H1 (cell line): Measurements from ENCODE around the gene CHD5. TPM values are rescaled to one million over a fixed set of nuclear protein-coding genes. Genes with fewer than 3 reads are reported as not detected.

Experiments used
- CTCF ChIA-PET: fragments of 300-600 bp; sonication (Branson Sonifier 250); formaldehyde crosslinking; loops from one replicate; lab custom pipeline; 2021; ENCODE audit not compliant: partially characterized antibody; lab: Charles Lee
- POLR2A ChIA-PET: fragments of 300-600 bp; sonication (Branson Sonifier 250); formaldehyde crosslinking; loops from one replicate; lab custom pipeline; 2021; ENCODE audit warnings: inconsistent platforms; ENCODE audit not compliant: partially characterized antibody; lab: Charles Lee
- DNase-seq, 2 experiments: peaks; one replicate each; pipeline versions ENCODE4 v3.0.0 to v3.0.0-alpha.2; 2010 to 2022; ENCODE audit warnings: low spot score in 2 of 2, low read depth in 1 of 2, mixed read lengths in 1 of 2
- FAIRE-seq: peaks from 2 replicates; lab custom pipeline; 2011; peaks lifted over from hg19 to GRCh38; lab: Jason Lieb, UNC
- H2AFZ ChIP-seq: 2 replicates; pipeline ENCODE4 v1.8.1; 2012; ENCODE audit warnings: low read length, inconsistent platforms
- H2AK5ac ChIP-seq: 2 replicates; pipeline ENCODE4 v1.6.1; 2013; ENCODE audit warnings: low read depth, low read length
- H2BK120ac ChIP-seq: replicated peaks from 2 replicates; pipeline ENCODE3; 2013; ENCODE audit warnings: low read depth, low read length, inconsistent platforms
- H2BK12ac ChIP-seq: 2 replicates; pipeline ENCODE4 v1.6.1; 2013; ENCODE audit warnings: low read depth, low read length
- H2BK15ac ChIP-seq: 2 replicates; pipeline ENCODE4 v1.6.1; 2013; ENCODE audit warnings: low read length
- H2BK20ac ChIP-seq: 2 replicates; pipeline ENCODE4 v1.6.1; 2013; ENCODE audit warnings: low read length
- H2BK5ac ChIP-seq: 2 replicates; pipeline ENCODE4 v1.6.1; 2013; ENCODE audit warnings: low read depth, low read length
- H3K14ac ChIP-seq: 2 replicates; pipeline ENCODE4 v1.6.1; 2013; ENCODE audit warnings: inconsistent platforms; ENCODE audit not compliant: insufficient read length
- H3K18ac ChIP-seq: 2 replicates; pipeline ENCODE4 v1.6.1; 2013; ENCODE audit warnings: low read length; ENCODE audit errors: extremely low read depth
- H3K23ac ChIP-seq: 2 replicates; pipeline ENCODE4 v1.6.1; 2013; ENCODE audit warnings: inconsistent platforms; ENCODE audit not compliant: insufficient read length
- H3K23me2 ChIP-seq: 2 replicates; pipeline ENCODE4 v1.6.1; 2013; ENCODE audit warnings: low read depth, low read length
- H3K27ac ChIP-seq: 2 replicates; pipeline ENCODE4 v1.6.1; 2011; ENCODE audit warnings: low read depth, low read length, inconsistent platforms
- H3K27me3 ChIP-seq, 4 experiments: replicated peaks in 1 of 4; 1 replicate in 1 of 4; 2 replicates in 3 of 4; pipeline versions ENCODE4 v1.6.1 to v1.8.1; 2011 to 2013; ENCODE audit warnings: low read length in 3 of 4, mild to moderate bottlenecking in 3 of 4, inconsistent platforms in 2 of 4, mixed read lengths in 2 of 4, moderate library complexity in 1 of 4; ENCODE audit not compliant: control insufficient read depth in 3 of 4, insufficient read depth in 3 of 4; ENCODE audit errors: extremely low read depth in 1 of 4
- H3K36me3 ChIP-seq, 4 experiments: 2 replicates each; pipeline versions ENCODE4 v1.6.1 to v1.8.1; 2011 to 2013; ENCODE audit warnings: mild to moderate bottlenecking in 4 of 4, low read length in 3 of 4, moderate library complexity in 2 of 4, control low read depth in 1 of 4, inconsistent platforms in 1 of 4; ENCODE audit not compliant: insufficient read depth in 4 of 4, control insufficient read depth in 2 of 4
- H3K4ac ChIP-seq: replicated peaks from 2 replicates; pipeline ENCODE3; 2013; ENCODE audit warnings: low read length, low read depth, mixed read lengths, inconsistent platforms; ENCODE audit not compliant: insufficient read length
- H3K4me1 ChIP-seq, 4 experiments: replicated peaks in 1 of 4; 1 replicate in 1 of 4; 2 replicates in 3 of 4; pipeline versions ENCODE4 v1.6.1 to v1.8.1; 2011 to 2013; ENCODE audit warnings: low read length in 3 of 4, inconsistent platforms in 2 of 4, mixed read lengths in 1 of 4; ENCODE audit not compliant: insufficient read depth in 4 of 4, control insufficient read depth in 3 of 4
- H3K4me2 ChIP-seq, 2 experiments: 2 replicates each; pipeline versions ENCODE4 v1.6.1 to v1.8.1; 2011 to 2013; ENCODE audit warnings: low read depth in 2 of 2, low read length in 2 of 2, control low read depth in 1 of 2, inconsistent platforms in 1 of 2, mild to moderate bottlenecking in 1 of 2; ENCODE audit not compliant: insufficient read depth in 1 of 2
- H3K4me3 ChIP-seq, 4 experiments: fragments of 200-600, 300-600 bp in 1 of 4; sonication (generic), shearing (Covaris generic), sonication (Bioruptor Twin) in 1 of 4; 2 replicates each; pipeline versions ENCODE4 v1.5.1 to v1.8.1; 2011 to 2016; ENCODE audit warnings: low read length in 4 of 4, low read depth in 3 of 4, control low read depth in 2 of 4, inconsistent platforms in 2 of 4, mild to moderate bottlenecking in 2 of 4, mixed read lengths in 1 of 4, moderate library complexity in 1 of 4; ENCODE audit not compliant: insufficient read depth in 2 of 4; ENCODE audit errors: extremely low read depth in 1 of 4
- H3K56ac ChIP-seq: replicated peaks from 2 replicates; pipeline ENCODE3; 2013; ENCODE audit warnings: low read depth, mild to moderate bottlenecking, mixed read lengths, low read length, inconsistent platforms; ENCODE audit not compliant: insufficient read length
- H3K79me1 ChIP-seq: 2 replicates; pipeline ENCODE4 v1.6.1; 2013; ENCODE audit warnings: low read depth, low read length, control low read depth
- H3K79me2 ChIP-seq, 2 experiments: 2 replicates each; pipeline versions ENCODE4 v1.6.1 to v1.8.1; 2012 to 2013; ENCODE audit warnings: low read length in 2 of 2, mild to moderate bottlenecking in 2 of 2, inconsistent platforms in 1 of 2; ENCODE audit not compliant: insufficient read depth in 2 of 2, control insufficient read depth in 1 of 2
- H3K9ac ChIP-seq, 4 experiments: replicated peaks in 1 of 4; 1 replicate in 1 of 4; 2 replicates in 3 of 4; pipeline versions ENCODE4 v1.6.1 to v1.8.1; 2011 to 2013; ENCODE audit warnings: low read depth in 3 of 4, low read length in 3 of 4, control low read depth in 2 of 4, mild to moderate bottlenecking in 2 of 4, moderate library complexity in 2 of 4, inconsistent platforms in 1 of 4; ENCODE audit errors: extremely low read depth in 1 of 4
- H3K9me3 ChIP-seq, 2 experiments: 2 replicates each; pipeline versions ENCODE4 v1.6.1 to v1.8.1; 2012 to 2013; ENCODE audit warnings: mild to moderate bottlenecking in 2 of 2, moderate library complexity in 2 of 2, control low read depth in 1 of 2, inconsistent platforms in 1 of 2, low read depth in 1 of 2, low read length in 1 of 2, mixed read lengths in 1 of 2; ENCODE audit not compliant: insufficient read depth in 2 of 2
- H4K20me1 ChIP-seq, 2 experiments: replicated peaks in 1 of 2; 2 replicates each; pipeline versions ENCODE3 to v1.8.1; 2011 to 2013; ENCODE audit warnings: inconsistent platforms in 2 of 2, low read length in 2 of 2, mild to moderate bottlenecking in 1 of 2; ENCODE audit not compliant: insufficient read depth in 2 of 2, control insufficient read depth in 1 of 2
- H4K5ac ChIP-seq: 2 replicates; pipeline ENCODE4 v1.6.1; 2013; ENCODE audit warnings: low read length, low read depth, mixed read lengths, inconsistent platforms; ENCODE audit not compliant: insufficient read length
- H4K8ac ChIP-seq: 2 replicates; pipeline ENCODE4 v1.8.0; 2013; ENCODE audit warnings: mild to moderate bottlenecking, moderate library complexity, low read length, inconsistent platforms; ENCODE audit not compliant: insufficient read depth; ENCODE audit errors: extremely low read depth
- H4K91ac ChIP-seq: replicated peaks from 2 replicates; pipeline ENCODE3; 2013; ENCODE audit warnings: low read length, mixed read lengths, inconsistent platforms; ENCODE audit not compliant: insufficient read length
- BACH1 ChIP-seq: IDR thresholded peaks from 2 replicates; pipeline ENCODE4 v1.6.1; 2012; ENCODE audit warnings: low read length, improper control_type of control experiment
- E2F6 ChIP-seq: IDR thresholded peaks from 2 replicates; pipeline ENCODE4 v1.6.1; 2012; ENCODE audit warnings: inconsistent platforms
- SP4 ChIP-seq: IDR thresholded peaks from 2 replicates; pipeline ENCODE4 v1.6.1; 2012; ENCODE audit warnings: low read length, inconsistent platforms
- TCF12 ChIP-seq: IDR thresholded peaks from 2 replicates; pipeline ENCODE4 v1.6.1; 2011; ENCODE audit warnings: low read depth, mild to moderate bottlenecking, low read length
- WGBS, 2 experiments: shearing (Covaris generic) in 1 of 2; methylation state at CpG; one replicate each; pipeline versions ENCODE4 v1.1.6 to v1.1.7; 2013 to 2015; ENCODE audit warnings: low lambda C conversion rate in 2 of 2, mixed read lengths in 2 of 2, inconsistent platforms in 1 of 2, low coverage in 1 of 2, missing lambda C conversion rate in 1 of 2; ENCODE audit not compliant: insufficient replicate concordance in 2 of 2, insufficient coverage in 1 of 2, insufficient read length in 1 of 2; ENCODE audit errors: extremely low coverage in 1 of 2, missing lambda C conversion rate in 1 of 2; 5-methylcytosine and 5-hydroxymethylcytosine counted together
- polyA plus RNA-seq, 7 experiments: library from polyadenylated mRNA; depleted of rRNA in 3 of 7; stranded (reverse) in 5 of 7; unstranded in 2 of 7; fragments of >200 nt in 5 of 7; fragments of 200-250 nt in 2 of 7; gene quantifications; 1 replicate in 5 of 7; 2 replicates in 1 of 7; 4 replicates in 1 of 7; pipeline versions ENCODE4 v1.2.1 to v1.2.3, GENCODE V29; 2011 to 2013; ENCODE audit warnings: missing spikeins in 2 of 7, mixed read lengths in 2 of 7
- total RNA-seq: library from RNA; stranded (reverse); fragmentation: NEBNext Ultra II Directional; extraction: Animal tissue kit (Norgen Biotek cat#: 25700); gene quantifications from 2 replicates; pipeline ENCODE4 v1.2.1, GENCODE V29; 2021

CHD5 gene
- total and polyA plus RNA-seq, 2 of the 8 experiments (the other 6 are each of a cell fraction or from before 2014, with no cell fraction given): 0.42 to 1.8 TPM

- no peaks in the 10 kb centered on the region for H3K79me1 ChIP-seq
- POLR2A ChIA-PET: interaction anchor here (0.9 to 4.0 kb wide), 9 partner anchors 8 to 34 kb away, joined by 3 to 28 read pairs (median 4); no protein-coding TSS in a partner anchor
- H4K20me1 ChIP-seq: peaks cover 0 to 7% of the 10 kb centered on the region in 2 experiments
- H2BK12ac ChIP-seq: no peak overlapping the region
- no peak overlapping the region for H2BK5ac ChIP-seq
- no peak overlapping the region for H4K91ac ChIP-seq
- CTCF ChIA-PET: interaction anchor here (0.6 to 17.1 kb wide), 7 partner anchors 10 to 229 kb away, joined by 3 to 353 read pairs (median 4); partner anchors contain the start of genes HES3 and ICMT
- H2AFZ ChIP-seq: no peak overlapping the region
- no peak for FAIRE-seq
- peaks cover 0 to 29% (median 22%) of the 10 kb centered on the region in 4 experiments; a peak in 6 of 7 replicates for H3K4me1 ChIP-seq
- no peak overlapping the region for H2BK20ac ChIP-seq
- no peak overlapping the region for H3K56ac ChIP-seq
- H3K36me3 ChIP-seq: no peaks in the 10 kb centered on the region
- H3K23me2 ChIP-seq: peaks cover 10% of the 10 kb centered on the region; the same call in 1 of the 2 replicates
- no peak overlapping the region for H4K5ac ChIP-seq
- TF ChIP-seq TCF12 (no peak), E2F6 (no peak), BACH1 (no peak), SP4 (no peak)
- WGBS, 2 experiments: 91% methylated on average over 20 of the region's 20 CpGs; no CpG with 5 or more reads in 1 of the 2 experiments
- H3K9me3 ChIP-seq: no peaks in the 10 kb centered on the region
- H3K18ac ChIP-seq: no peak overlapping the region
- H2AK5ac ChIP-seq: no peak overlapping the region
- no peak overlapping the region for H3K23ac ChIP-seq
- H3K14ac ChIP-seq: no peak overlapping the region
- peaks cover 1 to 31% (median 20%) of the 10 kb centered on the region in 4 experiments for H3K27me3 ChIP-seq
- H3K4me2 ChIP-seq: no peak overlapping the region
- no peak overlapping the region for H3K4ac ChIP-seq
- no peak overlapping the region for H3K4me3 ChIP-seq
- H2BK120ac ChIP-seq: no peak overlapping the region
- H3K27ac ChIP-seq: no peak overlapping the region
- no peak for DNase-seq
- H2BK15ac ChIP-seq: no peak overlapping the region
- no peaks in the 10 kb centered on the region for H3K79me2 ChIP-seq
- H4K8ac ChIP-seq: no peak overlapping the region
- no peak overlapping the region for H3K9ac ChIP-seq
Observed at GRCh38 chr1:6212193-6212959, 32.3 kb upstream of the CHD5 start.
